Measurements from ENCODE around the gene IP6K2. TPM values are rescaled to one million over a fixed set of nuclear protein-coding genes. Genes with fewer than 3 reads are reported as not detected.

IP6K2 gene
- total and polyA plus RNA-seq, 2 experiments from 2014 or later, result 97.0 to 97.4 TPM

DNA sequence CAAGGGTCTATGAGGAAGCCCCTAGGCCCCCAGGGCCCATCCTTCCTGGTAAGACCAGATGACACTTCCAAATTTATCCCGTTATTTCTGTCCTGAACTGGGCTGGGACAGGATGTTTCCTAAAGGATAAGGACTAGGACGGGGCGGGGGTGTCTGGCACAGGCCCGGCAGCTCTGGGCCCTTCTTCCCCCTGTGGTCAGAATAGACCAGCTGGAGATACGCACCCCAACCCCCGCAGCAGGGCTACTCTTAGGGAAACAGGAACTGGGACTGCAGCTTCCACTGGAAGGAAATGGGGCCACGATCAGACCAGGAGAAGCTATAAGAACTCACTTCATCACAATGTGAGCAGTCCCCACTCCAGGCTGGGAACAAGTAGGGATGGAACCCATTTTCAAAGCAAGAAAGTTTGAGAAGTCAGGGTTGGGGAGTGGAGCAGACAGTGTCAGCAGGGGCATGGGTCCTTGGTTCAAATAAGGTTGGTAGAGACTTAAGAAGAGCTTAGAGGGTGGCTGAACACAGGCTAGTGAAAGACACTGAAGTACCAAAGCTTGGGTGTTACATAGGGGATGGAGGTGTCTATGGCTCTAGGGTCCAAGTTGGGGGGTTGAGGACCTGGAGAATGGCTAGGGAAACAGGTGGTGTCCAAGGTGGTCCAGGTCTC is 32.4 kb downstream of the IP6K2 start:
- Mint-ChIP-seq H3K36me3 (ENCODE audit: low read depth) (peaks cover 56% of the 10 kb centered on the region), H3K9me3 (no peaks in the 10 kb centered on the region; the same call in 2 of the 3 replicates), H3K27me3 (ENCODE audit: insufficient read depth, low read depth, poor library complexity) (peaks cover 14% of the 10 kb centered on the region), H3K4me3 (peak overlapping the region; percentile 86), H3K4me1 (peaks cover 17% of the 10 kb centered on the region), H3K27ac (no peak overlapping the region)
- Histone ChIP-seq H3K4me1 (ENCODE audit: insufficient read depth) (peaks cover 7% of the 10 kb centered on the region), H3K4me3 (peak overlapping the region; percentile 89), H3K9me2 (ENCODE audit: insufficient read depth) (no peaks in the 10 kb centered on the region), H3K79me2 (replicated peaks; ENCODE audit: insufficient read depth) (peaks cover 13% of the 10 kb centered on the region), H4K20me1 (replicated peaks; ENCODE audit: insufficient read depth) (peaks cover 15% of the 10 kb centered on the region), H3F3A (replicated peaks; ENCODE audit: low read depth) (peaks cover 32% of the 10 kb centered on the region), H3K27ac (ENCODE audit: low read depth) (no peak overlapping the region), H3K36me3 (ENCODE audit: insufficient read depth) (peaks cover 16% of the 10 kb centered on the region), H3K27me3 (ENCODE audit: insufficient read depth) (no peaks in the 10 kb centered on the region), H3K4me2 (peak overlapping the region; percentile 91), H2AFZ (no peak overlapping the region)
- DNase-seq (ENCODE audit: low spot score), result peak; percentile 32
- no peak for ATAC-seq
- TF ChIP-seq ZNF331 (CRISPR knock-in tag; IDR thresholded peaks at IDR 0.05; ENCODE audit: low read depth) (no peak), CREB1 (CRISPR knock-in tag; IDR thresholded peaks at IDR 0.05; ENCODE audit: low read depth) (no peak), ZNF114 (CRISPR knock-in tag; IDR thresholded peaks at IDR 0.05) (no peak), JUNB (IDR thresholded peaks at IDR 0.05; ENCODE audit: unreplicated experiment) (no peak), EZH2phosphoT487 (IDR thresholded peaks at IDR 0.05; ENCODE audit: unreplicated experiment) (no peak), STAT1 (IDR thresholded peaks at IDR 0.05; ENCODE audit: unreplicated experiment) (no peak), EZH2 (IDR thresholded peaks at IDR 0.05; ENCODE audit: low read depth, unreplicated experiment) (no peak), POLR2AphosphoS5 (IDR thresholded peaks at IDR 0.05; ENCODE audit: low read depth) (no peak), NANOG (IDR thresholded peaks at IDR 0.05; ENCODE audit: borderline replicate concordance) (no peak)
- TF ChIP-seq, protein P1, sequence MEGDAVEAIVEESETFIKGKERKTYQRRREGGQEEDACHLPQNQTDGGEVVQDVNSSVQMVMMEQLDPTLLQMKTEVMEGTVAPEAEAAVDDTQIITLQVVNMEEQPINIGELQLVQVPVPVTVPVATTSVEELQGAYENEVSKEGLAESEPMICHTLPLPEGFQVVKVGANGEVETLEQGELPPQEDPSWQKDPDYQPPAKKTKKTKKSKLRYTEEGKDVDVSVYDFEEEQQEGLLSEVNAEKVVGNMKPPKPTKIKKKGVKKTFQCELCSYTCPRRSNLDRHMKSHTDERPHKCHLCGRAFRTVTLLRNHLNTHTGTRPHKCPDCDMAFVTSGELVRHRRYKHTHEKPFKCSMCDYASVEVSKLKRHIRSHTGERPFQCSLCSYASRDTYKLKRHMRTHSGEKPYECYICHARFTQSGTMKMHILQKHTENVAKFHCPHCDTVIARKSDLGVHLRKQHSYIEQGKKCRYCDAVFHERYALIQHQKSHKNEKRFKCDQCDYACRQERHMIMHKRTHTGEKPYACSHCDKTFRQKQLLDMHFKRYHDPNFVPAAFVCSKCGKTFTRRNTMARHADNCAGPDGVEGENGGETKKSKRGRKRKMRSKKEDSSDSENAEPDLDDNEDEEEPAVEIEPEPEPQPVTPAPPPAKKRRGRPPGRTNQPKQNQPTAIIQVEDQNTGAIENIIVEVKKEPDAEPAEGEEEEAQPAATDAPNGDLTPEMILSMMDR (conservative IDR thresholded peaks at IDR 0.05; ENCODE audit: low read depth in 2 of 2), result no peak
- TF ChIP-seq, protein P2, sequence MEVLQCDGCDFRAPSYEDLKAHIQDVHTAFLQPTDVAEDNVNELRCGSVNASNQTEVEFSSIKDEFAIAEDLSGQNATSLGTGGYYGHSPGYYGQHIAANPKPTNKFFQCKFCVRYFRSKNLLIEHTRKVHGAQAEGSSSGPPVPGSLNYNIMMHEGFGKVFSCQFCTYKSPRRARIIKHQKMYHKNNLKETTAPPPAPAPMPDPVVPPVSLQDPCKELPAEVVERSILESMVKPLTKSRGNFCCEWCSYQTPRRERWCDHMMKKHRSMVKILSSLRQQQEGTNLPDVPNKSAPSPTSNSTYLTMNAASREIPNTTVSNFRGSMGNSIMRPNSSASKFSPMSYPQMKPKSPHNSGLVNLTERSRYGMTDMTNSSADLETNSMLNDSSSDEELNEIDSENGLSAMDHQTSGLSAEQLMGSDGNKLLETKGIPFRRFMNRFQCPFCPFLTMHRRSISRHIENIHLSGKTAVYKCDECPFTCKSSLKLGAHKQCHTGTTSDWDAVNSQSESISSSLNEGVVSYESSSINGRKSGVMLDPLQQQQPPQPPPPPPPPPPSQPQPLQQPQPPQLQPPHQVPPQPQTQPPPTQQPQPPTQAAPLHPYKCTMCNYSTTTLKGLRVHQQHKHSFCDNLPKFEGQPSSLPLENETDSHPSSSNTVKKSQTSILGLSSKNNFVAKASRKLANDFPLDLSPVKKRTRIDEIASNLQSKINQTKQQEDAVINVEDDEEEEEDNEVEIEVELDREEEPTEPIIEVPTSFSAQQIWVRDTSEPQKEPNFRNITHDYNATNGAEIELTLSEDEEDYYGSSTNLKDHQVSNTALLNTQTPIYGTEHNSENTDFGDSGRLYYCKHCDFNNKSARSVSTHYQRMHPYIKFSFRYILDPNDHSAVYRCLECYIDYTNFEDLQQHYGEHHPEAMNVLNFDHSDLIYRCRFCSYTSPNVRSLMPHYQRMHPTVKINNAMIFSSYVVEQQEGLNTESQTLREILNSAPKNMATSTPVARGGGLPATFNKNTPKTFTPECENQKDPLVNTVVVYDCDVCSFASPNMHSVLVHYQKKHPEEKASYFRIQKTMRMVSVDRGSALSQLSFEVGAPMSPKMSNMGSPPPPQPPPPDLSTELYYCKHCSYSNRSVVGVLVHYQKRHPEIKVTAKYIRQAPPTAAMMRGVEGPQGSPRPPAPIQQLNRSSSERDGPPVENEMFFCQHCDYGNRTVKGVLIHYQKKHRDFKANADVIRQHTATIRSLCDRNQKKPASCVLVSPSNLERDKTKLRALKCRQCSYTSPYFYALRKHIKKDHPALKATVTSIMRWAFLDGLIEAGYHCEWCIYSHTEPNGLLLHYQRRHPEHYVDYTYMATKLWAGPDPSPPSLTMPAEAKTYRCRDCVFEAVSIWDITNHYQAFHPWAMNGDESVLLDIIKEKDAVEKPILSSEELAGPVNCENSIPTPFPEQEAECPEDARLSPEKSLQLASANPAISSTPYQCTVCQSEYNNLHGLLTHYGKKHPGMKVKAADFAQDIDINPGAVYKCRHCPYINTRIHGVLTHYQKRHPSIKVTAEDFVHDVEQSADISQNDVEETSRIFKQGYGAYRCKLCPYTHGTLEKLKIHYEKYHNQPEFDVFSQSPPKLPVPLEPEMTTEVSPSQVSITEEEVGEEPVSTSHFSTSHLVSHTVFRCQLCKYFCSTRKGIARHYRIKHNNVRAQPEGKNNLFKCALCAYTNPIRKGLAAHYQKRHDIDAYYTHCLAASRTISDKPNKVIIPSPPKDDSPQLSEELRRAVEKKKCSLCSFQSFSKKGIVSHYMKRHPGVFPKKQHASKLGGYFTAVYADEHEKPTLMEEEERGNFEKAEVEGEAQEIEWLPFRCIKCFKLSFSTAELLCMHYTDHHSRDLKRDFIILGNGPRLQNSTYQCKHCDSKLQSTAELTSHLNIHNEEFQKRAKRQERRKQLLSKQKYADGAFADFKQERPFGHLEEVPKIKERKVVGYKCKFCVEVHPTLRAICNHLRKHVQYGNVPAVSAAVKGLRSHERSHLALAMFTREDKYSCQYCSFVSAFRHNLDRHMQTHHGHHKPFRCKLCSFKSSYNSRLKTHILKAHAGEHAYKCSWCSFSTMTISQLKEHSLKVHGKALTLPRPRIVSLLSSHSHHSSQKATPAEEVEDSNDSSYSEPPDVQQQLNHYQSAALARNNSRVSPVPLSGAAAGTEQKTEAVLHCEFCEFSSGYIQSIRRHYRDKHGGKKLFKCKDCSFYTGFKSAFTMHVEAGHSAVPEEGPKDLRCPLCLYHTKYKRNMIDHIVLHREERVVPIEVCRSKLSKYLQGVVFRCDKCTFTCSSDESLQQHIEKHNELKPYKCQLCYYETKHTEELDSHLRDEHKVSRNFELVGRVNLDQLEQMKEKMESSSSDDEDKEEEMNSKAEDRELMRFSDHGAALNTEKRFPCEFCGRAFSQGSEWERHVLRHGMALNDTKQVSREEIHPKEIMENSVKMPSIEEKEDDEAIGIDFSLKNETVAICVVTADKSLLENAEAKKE (CRISPR knock-in tag; IDR thresholded peaks at IDR 0.05), result no peak
- TF ChIP-seq, protein P3, sequence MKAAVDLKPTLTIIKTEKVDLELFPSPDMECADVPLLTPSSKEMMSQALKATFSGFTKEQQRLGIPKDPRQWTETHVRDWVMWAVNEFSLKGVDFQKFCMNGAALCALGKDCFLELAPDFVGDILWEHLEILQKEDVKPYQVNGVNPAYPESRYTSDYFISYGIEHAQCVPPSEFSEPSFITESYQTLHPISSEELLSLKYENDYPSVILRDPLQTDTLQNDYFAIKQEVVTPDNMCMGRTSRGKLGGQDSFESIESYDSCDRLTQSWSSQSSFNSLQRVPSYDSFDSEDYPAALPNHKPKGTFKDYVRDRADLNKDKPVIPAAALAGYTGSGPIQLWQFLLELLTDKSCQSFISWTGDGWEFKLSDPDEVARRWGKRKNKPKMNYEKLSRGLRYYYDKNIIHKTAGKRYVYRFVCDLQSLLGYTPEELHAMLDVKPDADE (IDR thresholded peaks at IDR 0.05), result no peak
- TF ChIP-seq, protein P4, sequence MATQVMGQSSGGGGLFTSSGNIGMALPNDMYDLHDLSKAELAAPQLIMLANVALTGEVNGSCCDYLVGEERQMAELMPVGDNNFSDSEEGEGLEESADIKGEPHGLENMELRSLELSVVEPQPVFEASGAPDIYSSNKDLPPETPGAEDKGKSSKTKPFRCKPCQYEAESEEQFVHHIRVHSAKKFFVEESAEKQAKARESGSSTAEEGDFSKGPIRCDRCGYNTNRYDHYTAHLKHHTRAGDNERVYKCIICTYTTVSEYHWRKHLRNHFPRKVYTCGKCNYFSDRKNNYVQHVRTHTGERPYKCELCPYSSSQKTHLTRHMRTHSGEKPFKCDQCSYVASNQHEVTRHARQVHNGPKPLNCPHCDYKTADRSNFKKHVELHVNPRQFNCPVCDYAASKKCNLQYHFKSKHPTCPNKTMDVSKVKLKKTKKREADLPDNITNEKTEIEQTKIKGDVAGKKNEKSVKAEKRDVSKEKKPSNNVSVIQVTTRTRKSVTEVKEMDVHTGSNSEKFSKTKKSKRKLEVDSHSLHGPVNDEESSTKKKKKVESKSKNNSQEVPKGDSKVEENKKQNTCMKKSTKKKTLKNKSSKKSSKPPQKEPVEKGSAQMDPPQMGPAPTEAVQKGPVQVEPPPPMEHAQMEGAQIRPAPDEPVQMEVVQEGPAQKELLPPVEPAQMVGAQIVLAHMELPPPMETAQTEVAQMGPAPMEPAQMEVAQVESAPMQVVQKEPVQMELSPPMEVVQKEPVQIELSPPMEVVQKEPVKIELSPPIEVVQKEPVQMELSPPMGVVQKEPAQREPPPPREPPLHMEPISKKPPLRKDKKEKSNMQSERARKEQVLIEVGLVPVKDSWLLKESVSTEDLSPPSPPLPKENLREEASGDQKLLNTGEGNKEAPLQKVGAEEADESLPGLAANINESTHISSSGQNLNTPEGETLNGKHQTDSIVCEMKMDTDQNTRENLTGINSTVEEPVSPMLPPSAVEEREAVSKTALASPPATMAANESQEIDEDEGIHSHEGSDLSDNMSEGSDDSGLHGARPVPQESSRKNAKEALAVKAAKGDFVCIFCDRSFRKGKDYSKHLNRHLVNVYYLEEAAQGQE (IDR thresholded peaks at IDR 0.05; ENCODE audit: unreplicated experiment), result no peak

Measured in GM23338 (cell line).